Neuronal stem cell (in vitro differentiated cells): ENCODE data around the gene CYP4F22.
"Not testable (repeated sequence)": the region's sequence is repeated elsewhere in the genome, so short reads cannot be mapped to it uniquely, and the experiment has no call there.

ENCODE experiments used
- DNase-seq: peaks from one replicate; pipeline ENCODE4 v3.0.0-alpha.2; 2013; ENCODE audit warnings: low spot score
- H2AFZ ChIP-seq: one replicate; pipeline ENCODE4 v1.6.1; 2013; ENCODE audit warnings: mild to moderate bottlenecking, low read length, inconsistent platforms
- H2AK5ac ChIP-seq: 2 replicates; pipeline ENCODE4 v1.6.1; 2013; ENCODE audit warnings: low read depth, mild to moderate bottlenecking, inconsistent platforms, low read length, moderate library complexity, mixed read lengths
- H2BK120ac ChIP-seq: 2 replicates; pipeline ENCODE4 v1.6.1; 2013; ENCODE audit warnings: low read depth, mild to moderate bottlenecking, inconsistent platforms, low read length, moderate library complexity, mixed read lengths
- H2BK12ac ChIP-seq: one replicate; pipeline ENCODE4 v1.6.1; 2013; ENCODE audit warnings: low read length, inconsistent platforms
- H2BK15ac ChIP-seq: 2 replicates; pipeline ENCODE4 v1.6.1; 2013; ENCODE audit warnings: mild to moderate bottlenecking, low read length, inconsistent platforms, mixed read lengths
- H2BK5ac ChIP-seq: one replicate; pipeline ENCODE4 v1.6.1; 2013; ENCODE audit warnings: inconsistent platforms, mild to moderate bottlenecking, low read length, moderate library complexity
- H3K14ac ChIP-seq: one replicate; pipeline ENCODE4 v1.6.1; 2013; ENCODE audit warnings: low read length, inconsistent platforms
- H3K18ac ChIP-seq: 2 replicates; pipeline ENCODE4 v1.6.1; 2013; ENCODE audit warnings: low read length, inconsistent platforms
- H3K23ac ChIP-seq: 2 replicates; pipeline ENCODE4 v1.6.1; 2013; ENCODE audit warnings: low read depth, mild to moderate bottlenecking, mixed read lengths, low read length, inconsistent platforms; ENCODE audit not compliant: poor library complexity
- H3K27ac ChIP-seq: replicated peaks from 3 replicates; pipeline ENCODE4 v1.5.1; 2013; ENCODE audit warnings: low read length, inconsistent platforms
- H3K27me3 ChIP-seq, 3 experiments: 2 replicates each; pipeline ENCODE4 v1.6.1; 2013; ENCODE audit warnings: low read length in 3 of 3, mild to moderate bottlenecking in 2 of 3, inconsistent platforms in 1 of 3, low read depth in 1 of 3, mixed read lengths in 1 of 3, moderate library complexity in 1 of 3; ENCODE audit not compliant: control insufficient read depth in 3 of 3, insufficient read depth in 3 of 3
- H3K36me3 ChIP-seq, 2 donors: replicated peaks in 1 of 2; 2 replicates each; pipeline ENCODE4 v1.6.1; 2013; ENCODE audit warnings: low read length in 2 of 2; ENCODE audit not compliant: control insufficient read depth in 2 of 2, insufficient read depth in 2 of 2
- H3K4ac ChIP-seq: 2 replicates; pipeline ENCODE4 v1.6.1; 2013; ENCODE audit warnings: inconsistent platforms, mild to moderate bottlenecking, low read length, moderate library complexity
- H3K4me1 ChIP-seq, 2 donors: 1 replicate in 1 of 2; 2 replicates in 1 of 2; pipeline ENCODE4 v1.6.1; 2013; ENCODE audit warnings: low read length in 2 of 2, low read depth in 1 of 2; ENCODE audit not compliant: control insufficient read depth in 2 of 2, insufficient read depth in 1 of 2
- H3K4me2 ChIP-seq: one replicate; pipeline ENCODE4 v1.6.1; 2013; ENCODE audit warnings: mild to moderate bottlenecking, low read length, inconsistent platforms; ENCODE audit not compliant: insufficient read depth, poor library complexity, severe bottlenecking
- H3K4me3 ChIP-seq, 2 donors: 2 replicates each; pipeline ENCODE4 v1.5.1; 2013; ENCODE audit warnings: low read length in 2 of 2, mild to moderate bottlenecking in 2 of 2, inconsistent platforms in 1 of 2, moderate library complexity in 1 of 2
- H3K79me1 ChIP-seq: one replicate; pipeline ENCODE4 v1.6.1; 2013; ENCODE audit warnings: low read depth, mild to moderate bottlenecking, inconsistent platforms, low read length, moderate library complexity
- H3K9ac ChIP-seq: one replicate; pipeline ENCODE4 v1.6.1; 2013; ENCODE audit warnings: mild to moderate bottlenecking, low read depth, low read length, inconsistent platforms; ENCODE audit not compliant: poor library complexity
- H3K9me3 ChIP-seq, 2 donors: replicated peaks in 1 of 2; 2 replicates each; pipeline versions ENCODE3 to v1.6.1; 2013; ENCODE audit warnings: low read length in 2 of 2, mild to moderate bottlenecking in 2 of 2, inconsistent platforms in 1 of 2, low read depth in 1 of 2, mixed read lengths in 1 of 2, moderate library complexity in 1 of 2; ENCODE audit not compliant: control insufficient read depth in 2 of 2, insufficient read depth in 1 of 2
- H4K8ac ChIP-seq: one replicate; pipeline ENCODE4 v1.6.1; 2013; ENCODE audit warnings: low read depth, mild to moderate bottlenecking, inconsistent platforms, low read length, moderate library complexity
- H4K91ac ChIP-seq: one replicate; pipeline ENCODE4 v1.6.1; 2013; ENCODE audit warnings: low read length, low read depth, mild to moderate bottlenecking, inconsistent platforms; ENCODE audit not compliant: poor library complexity
- WGBS, 2 donors: extraction: QIAGEN DNeasy Blood & Tissue Kit; methylation state at CpG; one replicate each; pipeline ENCODE4 v1.1.7; 2013; ENCODE audit warnings: missing lambda C conversion rate in 2 of 2, mixed read lengths in 1 of 2; ENCODE audit not compliant: insufficient read length in 2 of 2, insufficient replicate concordance in 1 of 2; ENCODE audit errors: extremely low coverage in 2 of 2; 5-methylcytosine and 5-hydroxymethylcytosine counted together

Gene CYP4F22

DNA sequence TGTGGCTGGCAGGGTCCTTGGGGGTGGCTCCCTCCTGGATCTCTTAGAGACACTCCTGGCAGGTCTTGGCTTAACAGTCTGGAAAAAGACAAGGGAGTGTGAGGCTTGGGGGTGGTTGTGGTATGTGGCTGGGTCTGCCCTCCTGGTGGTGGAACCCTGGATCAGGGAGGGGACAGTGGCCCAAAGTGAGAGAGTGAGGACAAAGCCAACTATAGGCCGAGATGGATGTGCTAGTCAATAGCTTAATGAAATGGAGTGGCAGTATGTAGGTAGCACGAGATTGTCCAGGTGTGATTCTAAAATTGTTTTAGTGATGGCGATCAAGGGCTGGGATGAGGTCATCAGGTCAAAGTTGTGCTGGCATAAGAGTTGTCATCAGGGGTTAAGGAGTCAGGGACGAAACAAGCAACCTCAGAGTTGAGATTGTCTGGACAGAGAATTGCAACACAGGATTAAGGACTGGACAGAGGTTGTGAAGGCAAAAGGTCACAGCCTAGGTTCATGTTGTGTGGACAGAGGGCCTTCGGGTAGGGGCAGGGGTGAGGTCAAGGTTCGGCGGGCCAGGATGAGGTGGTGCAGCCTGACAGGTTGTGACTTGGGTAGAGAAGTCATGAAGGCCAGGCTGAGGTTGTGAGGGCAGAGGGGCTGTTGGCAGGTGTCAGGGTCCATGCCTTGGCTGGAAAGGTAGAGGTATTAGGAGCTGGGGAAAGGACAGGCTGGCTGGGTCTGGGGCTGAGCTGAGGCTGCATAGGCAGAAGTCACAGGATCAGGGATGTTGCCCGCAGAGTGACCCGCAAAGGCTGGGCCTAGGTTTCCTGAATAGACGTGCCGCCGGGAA lies 39.4 kb upstream of the CYP4F22 start:
- Histone ChIP-seq H3K36me3 (no peaks in the 10 kb centered on the region), H3K4me1 (peaks cover 0 to 2% of the 10 kb centered on the region in 2 donors), H2BK12ac (no peak overlapping the region), H3K18ac (peak overlapping the region; percentile 64), H3K23ac (no peak overlapping the region), H3K27me3 (peaks cover 11 to 43% (median 34%) of the 10 kb centered on the region in 3 experiments), H3K9ac (no peak overlapping the region), H4K91ac (no peak overlapping the region), H3K4me2 (no peak overlapping the region), H3K4ac (no peak overlapping the region), H2AK5ac (peak overlapping the region; percentile 52), H3K79me1 (no peaks in the 10 kb centered on the region), H3K4me3 (no peak overlapping the region), H2BK5ac (peak overlapping the region; percentile 53), H2BK15ac (no peak overlapping the region), H4K8ac (no peak overlapping the region), H3K27ac (no peak overlapping the region), H3K14ac (no peak overlapping the region), H3K9me3 (no peaks in the 10 kb centered on the region), H2BK120ac (no peak overlapping the region), H2AFZ (no peak overlapping the region)
- no CpG with 5 or more reads among the region's 12 CpGs for WGBS, 2 donors
- no peak for DNase-seq

DNA sequence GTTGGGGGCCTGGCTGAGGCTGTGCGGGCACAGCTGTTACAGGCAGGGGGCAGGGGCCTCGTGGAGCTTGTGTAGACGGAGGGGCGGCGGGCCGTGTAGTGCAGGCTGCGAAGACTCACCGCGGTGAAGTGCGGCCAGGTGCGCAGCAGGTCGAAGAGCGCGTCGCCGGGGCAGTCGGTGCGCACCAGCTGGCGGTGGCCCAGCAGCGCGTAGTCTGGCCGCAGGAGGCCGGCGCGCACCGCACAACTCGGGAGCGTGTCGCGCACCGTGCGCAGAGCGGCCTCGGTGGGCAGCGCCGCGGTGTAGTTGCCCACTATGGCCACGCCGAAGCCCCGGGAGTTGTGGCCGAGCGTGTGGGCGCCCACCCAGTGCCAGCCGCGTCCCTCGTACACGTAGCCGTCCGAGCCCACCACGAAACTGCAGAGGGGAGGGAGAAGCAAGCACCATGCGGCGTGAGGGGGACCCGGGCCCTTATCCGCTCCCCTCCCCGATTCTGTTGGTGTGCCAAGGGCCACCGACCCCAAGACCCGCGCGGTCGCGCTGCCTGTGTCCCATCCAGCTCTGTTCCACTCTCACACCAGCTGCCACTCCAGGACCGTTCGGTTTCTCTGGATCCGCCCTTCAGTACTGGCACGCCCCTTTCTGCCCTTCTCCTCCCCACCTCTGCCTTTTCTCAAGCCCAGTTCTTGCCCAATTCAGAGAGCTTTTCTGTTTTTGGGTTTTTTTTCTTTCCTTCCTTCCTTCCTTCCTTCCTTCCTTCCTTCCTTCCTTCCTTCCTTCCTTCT lies 38.6 kb upstream of the CYP4F22 start:
- Histone ChIP-seq H3K23ac (peak overlapping the region; percentile 65), H2AK5ac (no peak overlapping the region), H3K4ac (no peak overlapping the region), H4K91ac (peak overlapping the region; percentile 30), H2AFZ (peak overlapping the region; percentile 56), H2BK120ac (no peak overlapping the region), H4K8ac (no peak overlapping the region), H3K4me3 (peak overlapping the region in 1 of 2 donors; percentile 63), H2BK12ac (no peak overlapping the region), H3K27me3 (peaks cover 11 to 40% (median 29%) of the 10 kb centered on the region in 3 experiments), H3K27ac (no peak overlapping the region), H3K18ac (peak overlapping the region; percentile 44), H3K9me3 (no peaks in the 10 kb centered on the region), H3K9ac (peak overlapping the region; percentile 60), H3K4me1 (peaks cover 0 to 2% of the 10 kb centered on the region in 2 donors), H3K36me3 (no peaks in the 10 kb centered on the region), H2BK15ac (no peak overlapping the region), H2BK5ac (peak overlapping the region; percentile 53), H3K4me2 (peak overlapping the region; percentile 45), H3K14ac (peak overlapping the region; percentile 38), H3K79me1 (no peaks in the 10 kb centered on the region)
- DNase-seq: no peak
- WGBS, 2 donors: no CpG with 5 or more reads among the region's 65 CpGs

DNA sequence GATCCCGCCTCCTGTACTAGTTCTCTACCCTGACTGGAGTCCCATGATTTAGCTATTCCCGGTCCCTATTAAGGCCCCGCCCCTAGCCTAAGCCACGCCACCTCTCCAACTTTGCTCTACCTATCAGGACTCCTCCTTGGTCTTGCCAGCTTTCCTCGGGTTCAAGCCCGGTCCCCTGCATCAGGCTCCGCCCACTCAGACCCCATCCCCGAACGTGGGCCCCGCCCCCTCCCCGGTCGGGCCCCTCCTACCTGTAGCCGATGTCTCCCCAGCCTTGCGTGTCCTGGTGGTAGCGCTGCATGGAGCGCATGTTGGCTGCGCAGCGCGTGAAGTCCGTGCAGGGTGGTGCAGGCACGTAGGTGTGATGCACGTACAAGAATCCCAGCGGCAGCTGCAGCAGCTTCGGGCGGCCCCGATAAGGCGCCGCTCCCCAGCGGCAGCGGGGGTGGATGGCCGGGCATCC lies 36.7 kb upstream of the CYP4F22 start:
- no peak overlapping the region for H2BK12ac ChIP-seq
- WGBS, 2 donors: no CpG with 5 or more reads among the region's 31 CpGs

DNA sequence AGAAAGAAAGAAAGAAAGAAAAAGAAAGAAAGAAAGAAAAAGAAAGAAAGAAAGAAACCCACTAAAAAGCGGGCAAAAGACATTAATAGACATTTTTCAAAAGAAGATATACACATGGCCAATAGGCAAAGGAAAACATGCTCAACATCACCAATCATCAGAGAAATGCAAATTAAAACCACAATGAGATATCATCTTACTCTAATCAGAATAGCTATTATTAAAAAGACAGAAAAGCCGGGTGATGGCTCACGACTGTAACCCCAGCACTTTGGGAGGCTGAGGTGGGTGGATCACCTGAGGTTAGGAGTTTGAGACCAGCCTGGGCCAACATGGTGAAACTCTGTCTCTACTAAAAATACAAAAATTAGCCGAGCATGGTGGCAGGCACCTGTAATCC lies 34.5 kb upstream of the CYP4F22 start:
- H2BK12ac ChIP-seq, H4K91ac ChIP-seq: not testable (repeated sequence)
- no CpG with 5 or more reads among the region's 4 CpGs for WGBS, 2 donors

More for the DNA sequence above, 36.7 kb upstream of the CYP4F22 start:
- no peak overlapping the region for H2AFZ ChIP-seq
- no peaks in the 10 kb centered on the region for H3K79me1 ChIP-seq
- H3K36me3 ChIP-seq: no peaks in the 10 kb centered on the region
- H3K4ac ChIP-seq: no peak overlapping the region
- H4K8ac ChIP-seq: no peak overlapping the region
- peak overlapping the region; percentile 52 for H3K23ac ChIP-seq
- H3K4me1 ChIP-seq: peaks cover 0 to 2% of the 10 kb centered on the region in 2 donors
- peak overlapping the region in 1 of 2 donors; percentile 56 for H3K4me3 ChIP-seq
- H2BK15ac ChIP-seq: no peak overlapping the region
- H2AK5ac ChIP-seq: no peak overlapping the region
- DNase-seq: no peak
- no peak overlapping the region for H3K27ac ChIP-seq
- H4K91ac ChIP-seq: no peak overlapping the region
- H2BK120ac ChIP-seq: no peak overlapping the region
- no peak overlapping the region for H3K9ac ChIP-seq
- H2BK5ac ChIP-seq: no peak overlapping the region
- peaks cover 11 to 37% (median 29%) of the 10 kb centered on the region in 3 experiments for H3K27me3 ChIP-seq
- no peak overlapping the region for H3K14ac ChIP-seq
- H3K4me2 ChIP-seq: no peak overlapping the region
- peak overlapping the region; percentile 64 for H3K18ac ChIP-seq
- H3K9me3 ChIP-seq: peaks cover 0 to 9% of the 10 kb centered on the region in 2 donors

More for the DNA sequence above, 34.5 kb upstream of the CYP4F22 start:
- H2AK5ac ChIP-seq, DNase-seq, H2BK120ac ChIP-seq, H3K4me2 ChIP-seq, H3K4ac ChIP-seq, H3K4me3 ChIP-seq, H3K18ac ChIP-seq, H3K27ac ChIP-seq, H3K36me3 ChIP-seq, H3K79me1 ChIP-seq, H3K9ac ChIP-seq, H4K8ac ChIP-seq, H3K4me1 ChIP-seq, H2AFZ ChIP-seq, H2BK15ac ChIP-seq, H3K23ac ChIP-seq, H3K14ac ChIP-seq, H2BK5ac ChIP-seq: not testable (repeated sequence)
- Histone ChIP-seq H3K9me3 (peaks cover 0 to 10% of the 10 kb centered on the region in 2 donors), H3K27me3 (peaks cover 9 to 18% (median 15%) of the 10 kb centered on the region in 3 experiments)
